ENCODE measurements around the gene MST1.
"Not testable (repeated sequence)": the region's sequence is repeated elsewhere in the genome, so short reads cannot be mapped to it uniquely, and the experiment has no call there.

MST1 gene

GRCh38 chr3:49700453-49701128, 11.3 kb upstream of the MST1 start:
- no peak for DNase-seq (ENCODE audit: low read depth)

GRCh38 chr3:49700014-49700413, 10.7 kb upstream of the MST1 start:
- no peak for DNase-seq (ENCODE audit: low read depth)

- DNase-seq (ENCODE audit: low read depth) = no peak
Measured at GRCh38 chr3:49699281-49699979, 10.2 kb upstream of the MST1 start.

GRCh38 chr3:49695350-49696015, 6.2 kb upstream of the MST1 start:
- DNase-seq (ENCODE audit: low read depth) = not testable (repeated sequence)

GRCh38 chr3:49694409-49695070, 5.3 kb upstream of the MST1 start:
- not testable (repeated sequence) for DNase-seq (ENCODE audit: low read depth)

GRCh38 chr3:49691481-49691880, 2.2 kb upstream of the MST1 start:
- DNase-seq (ENCODE audit: low read depth) = not testable (repeated sequence)

GRCh38 chr3:49690856-49691255, 1.6 kb upstream of the MST1 start:
- not testable (repeated sequence) for DNase-seq (ENCODE audit: low read depth)

GRCh38 chr3:49689908-49690624, 792 bp upstream of the MST1 start:
- DNase-seq (ENCODE audit: low read depth) = not testable (repeated sequence)

GRCh38 chr3:49688338-49689045, 782 bp downstream of the MST1 start:
- not testable (repeated sequence) for DNase-seq (ENCODE audit: low read depth)

- DNase-seq (ENCODE audit: low read depth) = not testable (repeated sequence)
Measured at GRCh38 chr3:49687424-49687795, 1.9 kb downstream of the MST1 start.

GRCh38 chr3:49686769-49687423, 2.4 kb downstream of the MST1 start:
- not testable (repeated sequence) for DNase-seq (ENCODE audit: low read depth)

GRCh38 chr3:49686346-49686745, 2.9 kb downstream of the MST1 start:
- not testable (repeated sequence) for DNase-seq (ENCODE audit: low read depth)

GRCh38 chr3:49685846-49686245, 3.4 kb downstream of the MST1 start:
- not testable (repeated sequence) for DNase-seq (ENCODE audit: low read depth)

- DNase-seq (ENCODE audit: low read depth) = not testable (repeated sequence)
Measured at GRCh38 chr3:49685103-49685502, 4.2 kb downstream of the MST1 start.

GRCh38 chr3:49684453-49684852, 4.8 kb downstream of the MST1 start:
- not testable (repeated sequence) for DNase-seq (ENCODE audit: low read depth)

GRCh38 chr3:49683162-49683561, 6.1 kb downstream of the MST1 start:
- DNase-seq (ENCODE audit: low read depth) = no peak

GRCh38 chr3:49681543-49681942, 7.7 kb downstream of the MST1 start:
- no peak for DNase-seq (ENCODE audit: low read depth)

- DNase-seq (ENCODE audit: low read depth) = no peak
Measured at GRCh38 chr3:49681232-49681522, 8.1 kb downstream of the MST1 start.

- no peak for DNase-seq (ENCODE audit: low read depth)
Measured at GRCh38 chr3:49680493-49681231, 8.6 kb downstream of the MST1 start.

GRCh38 chr3:49675912-49676311, 13.4 kb downstream of the MST1 start:
- DNase-seq (ENCODE audit: low read depth) = no peak

Measured in stromal cell of bone marrow (primary cell).